HepG2 (cell line): Measurements from ENCODE around the gene RAE1. TPM values are rescaled to one million over a fixed set of nuclear protein-coding genes. Genes with fewer than 3 reads are reported as not detected.

Experiments used
- ATAC-seq: fragments of 200-7000 bp; cut with Tn5 transposase; 3 replicates; pipeline ENCODE4 v1.9.1; 2020; ENCODE audit warnings: mild to moderate bottlenecking, moderate library complexity
- BruUV-seq: library from RNA; stranded (reverse); fragments of 400-500 nt; replicated peaks from 2 replicates; lab custom pipeline; 2021; lab: Mats Ljungman, UMichigan
- CTCF ChIA-PET: fragments of 300-600 bp; formaldehyde crosslinking; extraction: SDS; loops from one replicate; lab custom pipeline; 2021; ENCODE audit warnings: low total read pairs, inconsistent platforms, low intra/inter-chr PET ratio; lab: Yijun Ruan, JAX
- POLR2A ChIA-PET: fragments of 350-600 bp; sonication (Branson Sonifier 250); formaldehyde crosslinking; loops from one replicate; lab custom pipeline; 2020; ENCODE audit warnings: antibody characterized with exemption, inconsistent platforms; lab: Yijun Ruan, JAX
- DNase-seq: peaks from one replicate; pipeline ENCODE4 v3.0.0-alpha.2; 2015; ENCODE audit warnings: low spot score
- FAIRE-seq: peaks from 3 replicates; lab custom pipeline; 2011; peaks lifted over from hg19 to GRCh38; lab: Jason Lieb, UNC
- H2AFZ ChIP-seq: one replicate; pipeline ENCODE4 v1.6.1; 2011; ENCODE audit warnings: low read length, inconsistent platforms
- H3K27ac ChIP-seq: fragments of 300-600 bp; 3 replicates; pipeline ENCODE4 v1.8.0; 2011; ENCODE audit warnings: mixed run types, mild to moderate bottlenecking, mixed read lengths, low read length, inconsistent platforms; ENCODE audit not compliant: insufficient read depth; ENCODE audit errors: extremely low read length
- H3K27me3 ChIP-seq, 2 experiments: fragments of 200-600 bp in 1 of 2; 2 replicates in 1 of 2; 3 replicates in 1 of 2; pipeline versions ENCODE4 v1.6.0 to v1.8.0; 2011; ENCODE audit warnings: low read length in 2 of 2, mild to moderate bottlenecking in 2 of 2, moderate library complexity in 2 of 2, inconsistent platforms in 1 of 2; ENCODE audit not compliant: insufficient read depth in 2 of 2, control insufficient read depth in 1 of 2
- H3K36me3 ChIP-seq, 2 experiments: fragments of 200-600 bp in 1 of 2; replicated peaks in 1 of 2; 2 replicates in 1 of 2; 3 replicates in 1 of 2; pipeline versions ENCODE4 v1.5.1 to v1.8.0; 2011; ENCODE audit warnings: low read length in 2 of 2, inconsistent platforms in 1 of 2; ENCODE audit not compliant: insufficient read depth in 2 of 2, control insufficient read depth in 1 of 2
- H3K4me1 ChIP-seq: 2 replicates; pipeline ENCODE4 v1.5.1; 2012; ENCODE audit warnings: low read length, inconsistent platforms; ENCODE audit not compliant: insufficient read depth
- H3K4me2 ChIP-seq: 2 replicates; pipeline ENCODE4 v1.6.0; 2011; ENCODE audit warnings: low read depth, low read length, inconsistent platforms
- H3K4me3 ChIP-seq, 3 experiments: fragments of 200-600 bp in 1 of 3; sonication (generic), shearing (Covaris generic) in 1 of 3; replicated peaks in 1 of 3; 2 replicates each; pipeline ENCODE4 v1.5.1; 2011 to 2016; ENCODE audit warnings: low read length in 3 of 3, inconsistent platforms in 2 of 3, low read depth in 2 of 3, mild to moderate bottlenecking in 2 of 3, control low read depth in 1 of 3, mixed read lengths in 1 of 3; ENCODE audit not compliant: insufficient read depth in 1 of 3
- H3K79me2 ChIP-seq: one replicate; pipeline ENCODE4 v1.6.1; 2011; ENCODE audit warnings: low read length, inconsistent platforms; ENCODE audit not compliant: insufficient read depth
- H3K9ac ChIP-seq: 2 replicates; pipeline ENCODE4 v1.6.0; 2011; ENCODE audit warnings: mild to moderate bottlenecking, low read depth, low read length, inconsistent platforms; ENCODE audit not compliant: insufficient read depth
- H3K9me3 ChIP-seq: 2 replicates; pipeline ENCODE4 v1.5.1; 2012; ENCODE audit warnings: mild to moderate bottlenecking, low read length
- H4K20me1 ChIP-seq: 2 replicates; pipeline ENCODE4 v1.6.0; 2011; ENCODE audit warnings: inconsistent platforms, mild to moderate bottlenecking, low read length, moderate library complexity; ENCODE audit not compliant: insufficient read depth
- AGO2 ChIP-seq: fragments of 200-400 bp; formaldehyde crosslinking; optimal IDR thresholded peaks from 2 replicates; pipeline ENCODE3; 2017; ENCODE audit warnings: mild to moderate bottlenecking, low read depth, low read length, moderate library complexity
- CHCHD3 ChIP-seq: sonication (generic); formaldehyde crosslinking; IDR thresholded peaks from 2 replicates; pipeline ENCODE4 v1.8.0; 2022; ENCODE audit warnings: mild to moderate bottlenecking, missing genetic modification reagents, moderate library complexity
- HES4 ChIP-seq: sonication (generic); formaldehyde crosslinking; IDR thresholded peaks from 2 replicates; pipeline ENCODE4 v1.9.0; 2021; ENCODE audit warnings: mild to moderate bottlenecking, missing genetic modification reagents, borderline replicate concordance
- HNRNPH1 ChIP-seq: fragments of 200-400 bp; formaldehyde crosslinking; optimal IDR thresholded peaks from 2 replicates; pipeline ENCODE3; 2017; ENCODE audit warnings: mild to moderate bottlenecking, low read depth, low read length
- POLR2G ChIP-seq: fragments of 200-400 bp; formaldehyde crosslinking; IDR thresholded peaks from 2 replicates; pipeline ENCODE4 v1.6.1; 2018; ENCODE audit warnings: mild to moderate bottlenecking, low read depth, low read length, moderate library complexity
- SRY ChIP-seq: sonication (generic); formaldehyde crosslinking; IDR thresholded peaks from 2 replicates; pipeline ENCODE4 v1.8.0; 2022; ENCODE audit warnings: mild to moderate bottlenecking, missing genetic modification reagents
- YY1 ChIP-seq: IDR thresholded peaks from 2 replicates; pipeline ENCODE4 v1.6.1; 2011; ENCODE audit warnings: low read length, low read depth, moderate library complexity, mild to moderate bottlenecking; ENCODE audit not compliant: insufficient read depth, insufficient replicate concordance
- ZMAT3 ChIP-seq: sonication (generic); formaldehyde crosslinking; conservative IDR thresholded peaks from 2 replicates; pipeline ENCODE4 v1.7.0; 2021; ENCODE audit warnings: missing genetic modification reagents
- ZNF446 ChIP-seq: sonication (generic); formaldehyde crosslinking; IDR thresholded peaks from 2 replicates; pipeline ENCODE4 v1.5.0; 2020; ENCODE audit warnings: mild to moderate bottlenecking, missing genetic modification reagents
- ZNF574 ChIP-seq: sonication (generic); formaldehyde crosslinking; IDR thresholded peaks from 2 replicates; pipeline ENCODE4 v1.4.0; 2020; ENCODE audit warnings: missing genetic modification reagents
- ZNF746 ChIP-seq: sonication (generic); formaldehyde crosslinking; IDR thresholded peaks from 2 replicates; pipeline ENCODE4 v1.8.0; 2022; ENCODE audit warnings: mild to moderate bottlenecking, missing genetic modification reagents
- ZNF775 ChIP-seq: sonication (generic); formaldehyde crosslinking; IDR thresholded peaks from 2 replicates; pipeline ENCODE4 v1.4.0; 2020; ENCODE audit warnings: missing genetic modification reagents, mild to moderate bottlenecking, moderate library complexity, borderline replicate concordance
- ZNF777 ChIP-seq: sonication (generic); formaldehyde crosslinking; IDR thresholded peaks from 2 replicates; pipeline ENCODE4 v1.4.0; 2020; ENCODE audit warnings: missing genetic modification reagents
- WGBS: methylation state at CpG from one replicate; pipeline ENCODE4 v1.1.6; 2017; ENCODE audit warnings: low lambda C conversion rate; 5-methylcytosine and 5-hydroxymethylcytosine counted together
- in situ Hi-C: cut with HindIII; loops from 2 replicates; pipeline ENCODE4 v1.10.0; 2017; ENCODE audit warnings: low pct_unique_long_range_greater_than_20kb; ENCODE audit not compliant: extremely low pct_ligation_motif_present
- intact Hi-C: fragments of 100-400 bp; cut with micrococcal nuclease; formaldehyde crosslinking; loops from one replicate; pipeline ENCODE4 v1.10.0; 2022; ENCODE audit not compliant: unreplicated experiment
- polyA plus RNA-seq, 8 experiments: library from polyadenylated mRNA; depleted of rRNA in 3 of 8; stranded (reverse) in 7 of 8; unstranded in 1 of 8; fragments of >200 nt; fragmentation: Illumina TruSeq in 4 of 8; extraction: Trizol in 4 of 8; gene quantifications; 2 replicates each; pipeline versions ENCODE4 v1.2.1 to v1.2.3, GENCODE V29; 2011 to 2016; ENCODE audit warnings: low read depth in 4 of 8, missing spikeins in 1 of 8, mixed read lengths in 1 of 8; ENCODE audit not compliant: insufficient read depth in 1 of 8
- total RNA-seq, 5 experiments: library from RNA; depleted of rRNA; stranded (reverse); fragments of >200 nt; fragmentation: Illumina TruSeq; extraction: Trizol; gene quantifications; 2 replicates each; pipeline ENCODE4 v1.2.3, GENCODE V29; 2016; ENCODE audit warnings: low read depth in 1 of 5
- TF ChIP-seq, protein P1 (sequence below): sonication (generic); formaldehyde crosslinking; IDR thresholded peaks from 2 replicates; pipeline ENCODE4 v1.8.1; 2023; ENCODE audit warnings: mild to moderate bottlenecking, missing genetic modification reagents
- TF ChIP-seq, protein P2 (sequence below): sonication (generic); formaldehyde crosslinking; conservative IDR thresholded peaks from 2 replicates; pipeline ENCODE4 v1.4.0; 2020; ENCODE audit warnings: missing genetic modification reagents

RAE1 gene
- total and polyA plus RNA-seq, 2 of the 13 experiments (the other 11 are each of a cell fraction or from before 2014, with no cell fraction given): 36.1 to 72.9 TPM

DNA sequence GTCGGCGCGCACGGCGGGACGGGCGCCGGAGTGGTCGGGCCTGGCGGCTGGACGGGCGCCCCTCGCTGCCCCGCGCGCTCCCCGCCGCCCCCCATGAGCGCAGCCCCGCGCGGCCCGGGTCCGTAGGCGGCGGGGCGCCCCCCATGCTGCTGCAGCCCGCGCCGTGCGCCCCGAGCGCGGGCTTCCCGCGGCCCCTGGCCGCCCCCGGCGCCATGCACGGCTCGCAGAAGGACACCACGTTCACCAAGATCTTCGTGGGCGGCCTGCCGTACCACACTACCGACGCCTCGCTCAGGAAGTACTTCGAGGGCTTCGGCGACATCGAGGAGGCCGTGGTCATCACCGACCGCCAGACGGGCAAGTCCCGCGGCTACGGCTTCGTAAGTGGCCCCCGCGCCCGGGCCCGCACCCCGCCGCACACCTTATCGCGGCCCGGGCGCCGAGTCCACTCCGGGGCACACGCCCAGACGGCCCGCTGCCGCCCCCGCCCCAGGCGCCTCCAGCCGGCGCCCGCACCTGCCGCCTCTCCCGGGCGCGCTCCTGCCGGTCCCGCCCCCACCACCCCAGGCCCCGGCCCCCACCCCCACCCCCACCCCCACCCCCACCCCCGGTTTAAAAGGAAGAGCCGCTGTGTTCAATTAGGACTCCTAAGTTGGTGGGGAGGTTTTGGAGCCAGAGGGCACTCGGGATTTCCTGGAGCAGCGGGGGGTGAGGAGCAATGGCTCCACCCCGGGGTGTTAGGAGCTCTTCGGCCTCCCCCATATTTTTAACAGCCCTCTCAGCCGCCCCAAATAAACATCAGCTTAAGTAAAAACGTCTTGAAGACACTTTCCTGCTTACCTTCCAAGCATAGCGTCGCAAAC lies 40.6 kb downstream of the RAE1 start:
- H3K4me3 ChIP-seq: peak overlapping the region; percentile 76 to 97 (median 96)
- in situ Hi-C loops (loop anchor here (25.0 kb wide), 1 partner anchor 821 kb away; no protein-coding TSS in a partner anchor), intact Hi-C loops (loop anchor here (2.0 kb wide), 2 partner anchors 39 to 41 kb away; partner anchors contain the start of gene RAE1)
- no peak for DNase-seq
- no peaks in the 10 kb centered on the region for H3K27me3 ChIP-seq
- H3K79me2 ChIP-seq: peaks cover 12% of the 10 kb centered on the region
- BruUV-seq: no TSS peak
- H3K9ac ChIP-seq: peak overlapping the region; percentile 81
- no peak for FAIRE-seq
- H3K4me2 ChIP-seq: peak overlapping the region; percentile 95
- ChIA-PET POLR2A (interaction anchor here (0.7 to 1.6 kb wide), 8 partner anchors 12 to 195 kb away, joined by 3 to 9 read pairs (median 3); partner anchors contain the start of gene PCK1), CTCF (no interaction called here)
- ATAC-seq: no peak
- H3K36me3 ChIP-seq: peaks cover 1 to 30% of the 10 kb centered on the region in 2 experiments
- WGBS: 13% methylated on average over 18 of the region's 98 CpGs
- no peaks in the 10 kb centered on the region; the same call in 1 of the 2 replicates for H4K20me1 ChIP-seq
- no peaks in the 10 kb centered on the region for H3K9me3 ChIP-seq
- H3K27ac ChIP-seq: peak overlapping the region; percentile 58
- H2AFZ ChIP-seq: no peak overlapping the region
- peaks cover 37% of the 10 kb centered on the region for H3K4me1 ChIP-seq
- TF ChIP-seq HNRNPH1: no peak
- TF ChIP-seq ZNF775 (CRISPR knock-in tag): no peak
- TF ChIP-seq ZNF777 (CRISPR knock-in tag): peak; percentile 93
- TF ChIP-seq, protein P1, sequence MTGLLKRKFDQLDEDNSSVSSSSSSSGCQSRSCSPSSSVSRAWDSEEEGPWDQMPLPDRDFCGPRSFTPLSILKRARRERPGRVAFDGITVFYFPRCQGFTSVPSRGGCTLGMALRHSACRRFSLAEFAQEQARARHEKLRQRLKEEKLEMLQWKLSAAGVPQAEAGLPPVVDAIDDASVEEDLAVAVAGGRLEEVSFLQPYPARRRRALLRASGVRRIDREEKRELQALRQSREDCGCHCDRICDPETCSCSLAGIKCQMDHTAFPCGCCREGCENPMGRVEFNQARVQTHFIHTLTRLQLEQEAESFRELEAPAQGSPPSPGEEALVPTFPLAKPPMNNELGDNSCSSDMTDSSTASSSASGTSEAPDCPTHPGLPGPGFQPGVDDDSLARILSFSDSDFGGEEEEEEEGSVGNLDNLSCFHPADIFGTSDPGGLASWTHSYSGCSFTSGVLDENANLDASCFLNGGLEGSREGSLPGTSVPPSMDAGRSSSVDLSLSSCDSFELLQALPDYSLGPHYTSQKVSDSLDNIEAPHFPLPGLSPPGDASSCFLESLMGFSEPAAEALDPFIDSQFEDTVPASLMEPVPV (CRISPR knock-in tag): no peak
- peak; percentile 67; the same call in 1 of the 2 replicates for TF ChIP-seq HES4 (CRISPR knock-in tag)
- 0 out of 2 replicates have a peak, but pooled peaks have one; percentile 5 for TF ChIP-seq ZNF746 (CRISPR knock-in tag)
- TF ChIP-seq ZNF446 (CRISPR knock-in tag): peak; percentile 61; the same call in 1 of the 2 replicates
- TF ChIP-seq YY1: peak; percentile 28
- TF ChIP-seq POLR2G: no peak
- peak; percentile 4; the same call in 1 of the 2 replicates for TF ChIP-seq ZNF574 (CRISPR knock-in tag)
- 0 out of 2 replicates have a peak, but pooled peaks have one; percentile 47 for TF ChIP-seq CHCHD3 (CRISPR knock-in tag)
- TF ChIP-seq SRY (CRISPR knock-in tag): no peak
- peak; percentile 65 for TF ChIP-seq AGO2
- peak; percentile 84; the same call in 1 of the 2 replicates for TF ChIP-seq ZMAT3
- TF ChIP-seq, protein P2, sequence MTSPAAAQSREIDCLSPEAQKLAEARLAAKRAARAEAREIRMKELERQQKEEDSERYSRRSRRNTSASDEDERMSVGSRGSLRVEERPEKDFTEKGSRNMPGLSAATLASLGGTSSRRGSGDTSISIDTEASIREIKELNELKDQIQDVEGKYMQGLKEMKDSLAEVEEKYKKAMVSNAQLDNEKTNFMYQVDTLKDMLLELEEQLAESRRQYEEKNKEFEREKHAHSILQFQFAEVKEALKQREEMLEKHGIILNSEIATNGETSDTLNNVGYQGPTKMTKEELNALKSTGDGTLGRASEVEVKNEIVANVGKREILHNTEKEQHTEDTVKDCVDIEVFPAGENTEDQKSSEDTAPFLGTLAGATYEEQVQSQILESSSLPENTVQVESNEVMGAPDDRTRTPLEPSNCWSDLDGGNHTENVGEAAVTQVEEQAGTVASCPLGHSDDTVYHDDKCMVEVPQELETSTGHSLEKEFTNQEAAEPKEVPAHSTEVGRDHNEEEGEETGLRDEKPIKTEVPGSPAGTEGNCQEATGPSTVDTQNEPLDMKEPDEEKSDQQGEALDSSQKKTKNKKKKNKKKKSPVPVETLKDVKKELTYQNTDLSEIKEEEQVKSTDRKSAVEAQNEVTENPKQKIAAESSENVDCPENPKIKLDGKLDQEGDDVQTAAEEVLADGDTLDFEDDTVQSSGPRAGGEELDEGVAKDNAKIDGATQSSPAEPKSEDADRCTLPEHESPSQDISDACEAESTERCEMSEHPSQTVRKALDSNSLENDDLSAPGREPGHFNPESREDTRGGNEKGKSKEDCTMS (CRISPR knock-in tag): no peak
